GM23338 (cell line): ENCODE measurements around the gene ATXN7. TPM values are rescaled to one million over a fixed set of nuclear protein-coding genes. Genes with fewer than 3 reads are reported as not detected.

Experiments used
- ATAC-seq: fragments of 200-7000 bp; cut with Tn5 transposase; 3 replicates; pipeline ENCODE4 v1.9.1; 2020
- DNase-seq: peaks from one replicate; pipeline ENCODE4 v3.0.0-alpha.2; 2015; ENCODE audit warnings: low spot score
- H2AFZ ChIP-seq: fragments of 200-600 bp; sonication (generic); 2 replicates; pipeline ENCODE4 v1.8.0; 2016; ENCODE audit warnings: antibody characterized with exemption, mild to moderate bottlenecking, moderate library complexity
- H3F3A ChIP-seq: fragments of 200-600 bp; sonication (generic); replicated peaks from 2 replicates; pipeline ENCODE4 v1.8.0; 2017; ENCODE audit warnings: antibody characterized with exemption, mixed run types, low read depth
- H3K27ac ChIP-seq: fragments of 200-600 bp; sonication (generic); 2 replicates; pipeline ENCODE4 v1.6.1; 2016; ENCODE audit warnings: low read depth
- H3K27me3 ChIP-seq: fragments of 200-600 bp; sonication (generic); 2 replicates; pipeline ENCODE4 v1.8.0; 2016; ENCODE audit warnings: mild to moderate bottlenecking, mixed run types, moderate library complexity; ENCODE audit not compliant: insufficient read depth
- H3K36me3 ChIP-seq: fragments of 200-600 bp; sonication (generic); 2 replicates; pipeline ENCODE4 v1.8.0; 2016; ENCODE audit warnings: mild to moderate bottlenecking; ENCODE audit not compliant: insufficient read depth
- H3K4me1 ChIP-seq: fragments of 200-600 bp; sonication (generic); 2 replicates; pipeline ENCODE4 v1.8.0; 2016; ENCODE audit warnings: mild to moderate bottlenecking, moderate library complexity; ENCODE audit not compliant: insufficient read depth
- H3K4me2 ChIP-seq: fragments of 200-600 bp; sonication (generic); 2 replicates; pipeline ENCODE4 v1.7.1; 2017; ENCODE audit warnings: mixed run types
- H3K4me3 ChIP-seq: fragments of 200-600 bp; sonication (generic); 2 replicates; pipeline ENCODE4 v1.6.1; 2016; ENCODE audit warnings: mixed run types
- H3K79me2 ChIP-seq: fragments of 200-600 bp; sonication (generic); replicated peaks from 2 replicates; pipeline ENCODE4 v1.8.0; 2017; ENCODE audit warnings: mild to moderate bottlenecking; ENCODE audit not compliant: insufficient read depth
- H3K9me2 ChIP-seq: fragments of 200-600 bp; sonication (generic); 2 replicates; pipeline ENCODE4 v1.8.0; 2017; ENCODE audit not compliant: insufficient read depth
- H4K20me1 ChIP-seq: fragments of 200-600 bp; sonication (generic); replicated peaks from 2 replicates; pipeline ENCODE4 v1.8.0; 2017; ENCODE audit warnings: mild to moderate bottlenecking; ENCODE audit not compliant: insufficient read depth
- H3K27ac Mint-ChIP-seq: 2 replicates; pipeline ENCODE4 v1.8.0; 2020; ENCODE audit warnings: inconsistent platforms, mild to moderate bottlenecking, moderate library complexity, mixed read lengths
- H3K27me3 Mint-ChIP-seq: 3 replicates; pipeline ENCODE4 v1.8.0; 2022; ENCODE audit warnings: low read depth, mild to moderate bottlenecking, moderate library complexity, mixed read lengths, inconsistent platforms; ENCODE audit not compliant: insufficient read depth, poor library complexity
- H3K36me3 Mint-ChIP-seq: 3 replicates; pipeline ENCODE4 v1.8.0; 2021; ENCODE audit warnings: low read depth, mild to moderate bottlenecking, inconsistent platforms, moderate library complexity, mixed read lengths
- H3K4me1 Mint-ChIP-seq: 3 replicates; pipeline ENCODE4 v1.8.0; 2020; ENCODE audit warnings: mild to moderate bottlenecking, inconsistent platforms, mixed read lengths
- H3K4me3 Mint-ChIP-seq: 3 replicates; pipeline ENCODE4 v1.8.0; 2021; ENCODE audit warnings: moderate library complexity, mild to moderate bottlenecking, inconsistent platforms, mixed read lengths
- H3K9me3 Mint-ChIP-seq: 3 replicates; pipeline ENCODE4 v1.8.0; 2020; ENCODE audit warnings: moderate library complexity, mild to moderate bottlenecking, inconsistent platforms, mixed read lengths
- CREB1 ChIP-seq: fragments of 250-450 bp; sonication (Bioruptor Pico); IDR thresholded peaks from 2 replicates; pipeline ENCODE4 v1.5.0; 2020; ENCODE audit warnings: low read depth, mild to moderate bottlenecking, moderate library complexity
- NANOG ChIP-seq: IDR thresholded peaks from 2 replicates; pipeline ENCODE4 v1.6.1; 2016; ENCODE audit warnings: antibody characterized with exemption, borderline replicate concordance
- STAT1 ChIP-seq: IDR thresholded peaks from one replicate; pipeline ENCODE4 v1.6.1; 2016; ENCODE audit warnings: antibody characterized with exemption; ENCODE audit not compliant: unreplicated experiment
- ZNF114 ChIP-seq: fragments of 250-450 bp; sonication (Bioruptor Pico); IDR thresholded peaks from 2 replicates; pipeline ENCODE4 v1.5.0; 2020; ENCODE audit warnings: mild to moderate bottlenecking, moderate library complexity
- polyA plus RNA-seq: library from polyadenylated mRNA; unstranded; fragments of >200 nt; fragmentation: Nextera tagmentation; extraction: Ambion mirVana; gene quantifications from 2 replicates; pipeline ENCODE4 v1.2.1, GENCODE V29; 2016
- total RNA-seq: library from RNA; depleted of rRNA; stranded (reverse); fragments of >200 nt; shearing (Covaris generic); gene quantifications from 2 replicates; pipeline ENCODE4 v1.2.3, GENCODE V29; 2014
- TF ChIP-seq, protein P1 (sequence below), 2 experiments: fragments of 200-600 bp in 1 of 2; sonication (generic) in 1 of 2; conservative IDR thresholded peaks; 2 replicates each; pipeline versions ENCODE4 v1.5.1 to v1.6.1; 2016 to 2017; ENCODE audit warnings: antibody characterized with exemption in 2 of 2, low read depth in 2 of 2, mild to moderate bottlenecking in 2 of 2, moderate library complexity in 1 of 2
- TF ChIP-seq, protein P2 (sequence below): IDR thresholded peaks from one replicate; pipeline ENCODE4 v1.6.1; 2018; ENCODE audit warnings: antibody characterized with exemption; ENCODE audit not compliant: unreplicated experiment

ATXN7 gene
- total and polyA plus RNA-seq, 2 experiments from 2014 or later: 4.0 to 17.2 TPM

DNA sequence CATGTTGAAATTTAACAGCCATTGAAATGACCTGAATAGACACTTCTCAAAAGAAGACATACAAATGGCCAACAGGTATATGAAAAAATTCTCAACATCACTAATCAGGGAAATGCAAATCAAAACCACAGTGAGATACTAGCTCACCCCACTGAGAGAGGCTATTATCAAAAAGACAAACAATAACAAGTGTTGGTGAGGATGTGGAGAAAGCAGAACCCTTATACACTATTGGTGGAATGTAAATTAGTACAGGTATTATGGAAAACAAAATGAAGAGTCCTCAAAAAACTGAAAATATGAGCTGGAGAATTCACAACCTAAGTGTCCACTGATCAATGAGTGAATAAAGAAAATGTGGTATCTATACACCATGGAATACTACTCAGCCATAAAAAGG, 21.5 kb upstream of the ATXN7 start:
- peaks cover 3% of the 10 kb centered on the region; the same call in 1 of the 3 replicates for H3K9me3 Mint-ChIP-seq
- no peaks in the 10 kb centered on the region for H3K27me3 ChIP-seq
- H3K27me3 Mint-ChIP-seq: peaks cover 2% of the 10 kb centered on the region
- H3F3A ChIP-seq: no peaks in the 10 kb centered on the region
- no peaks in the 10 kb centered on the region for H3K36me3 ChIP-seq
- H3K4me1 ChIP-seq: peaks cover 1% of the 10 kb centered on the region
- TF ChIP-seq ZNF114 (CRISPR knock-in tag): no peak
- no peak for TF ChIP-seq STAT1
- no peak for TF ChIP-seq CREB1 (CRISPR knock-in tag)
- no peak for TF ChIP-seq NANOG
- TF ChIP-seq, protein P1, sequence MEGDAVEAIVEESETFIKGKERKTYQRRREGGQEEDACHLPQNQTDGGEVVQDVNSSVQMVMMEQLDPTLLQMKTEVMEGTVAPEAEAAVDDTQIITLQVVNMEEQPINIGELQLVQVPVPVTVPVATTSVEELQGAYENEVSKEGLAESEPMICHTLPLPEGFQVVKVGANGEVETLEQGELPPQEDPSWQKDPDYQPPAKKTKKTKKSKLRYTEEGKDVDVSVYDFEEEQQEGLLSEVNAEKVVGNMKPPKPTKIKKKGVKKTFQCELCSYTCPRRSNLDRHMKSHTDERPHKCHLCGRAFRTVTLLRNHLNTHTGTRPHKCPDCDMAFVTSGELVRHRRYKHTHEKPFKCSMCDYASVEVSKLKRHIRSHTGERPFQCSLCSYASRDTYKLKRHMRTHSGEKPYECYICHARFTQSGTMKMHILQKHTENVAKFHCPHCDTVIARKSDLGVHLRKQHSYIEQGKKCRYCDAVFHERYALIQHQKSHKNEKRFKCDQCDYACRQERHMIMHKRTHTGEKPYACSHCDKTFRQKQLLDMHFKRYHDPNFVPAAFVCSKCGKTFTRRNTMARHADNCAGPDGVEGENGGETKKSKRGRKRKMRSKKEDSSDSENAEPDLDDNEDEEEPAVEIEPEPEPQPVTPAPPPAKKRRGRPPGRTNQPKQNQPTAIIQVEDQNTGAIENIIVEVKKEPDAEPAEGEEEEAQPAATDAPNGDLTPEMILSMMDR (conservative IDR thresholded peaks at IDR 0.05; ENCODE audit: low read depth in 2 of 2): no peak
- no peaks in the 10 kb centered on the region for H3K9me2 ChIP-seq
- H3K79me2 ChIP-seq: peaks cover 19% of the 10 kb centered on the region
- ATAC-seq (no peak), DNase-seq (no peak)
- H3K4me3 ChIP-seq: no peak overlapping the region
- no peak overlapping the region for H3K4me2 ChIP-seq
- no peaks in the 10 kb centered on the region for H4K20me1 ChIP-seq
- H3K4me1 Mint-ChIP-seq: peaks cover 8% of the 10 kb centered on the region; the same call in 2 of the 3 replicates
- no peak overlapping the region for H2AFZ ChIP-seq
- no peak overlapping the region for H3K27ac Mint-ChIP-seq
- no peak overlapping the region for H3K27ac ChIP-seq
- H3K36me3 Mint-ChIP-seq: peaks cover 8% of the 10 kb centered on the region; the same call in 2 of the 3 replicates
- no peak overlapping the region for H3K4me3 Mint-ChIP-seq

DNA sequence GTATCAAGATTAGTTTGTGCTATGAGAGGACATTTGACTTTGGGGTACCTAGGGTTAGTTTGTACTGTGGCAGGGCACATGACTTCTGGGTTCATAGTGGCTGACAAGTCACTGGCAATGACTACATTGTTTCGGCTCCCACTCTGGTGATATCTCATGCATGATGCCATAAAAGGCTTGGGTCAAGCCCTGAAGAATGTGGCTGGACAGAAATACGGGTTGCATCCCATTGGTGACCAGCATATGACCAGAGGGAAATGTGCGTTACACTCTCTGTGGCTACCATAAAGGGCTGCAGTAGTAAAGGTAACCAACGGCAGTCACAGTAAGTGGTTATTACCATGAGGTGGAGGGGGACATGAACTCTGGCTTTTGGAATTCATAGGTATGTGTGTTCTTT, 18.5 kb upstream of the ATXN7 start:
- Mint-ChIP-seq H3K4me1 (peaks cover 33% of the 10 kb centered on the region), H3K36me3 (peaks cover 8% of the 10 kb centered on the region; the same call in 2 of the 3 replicates), H3K27me3 (peaks cover 2% of the 10 kb centered on the region), H3K4me3 (no peak overlapping the region), H3K9me3 (peaks cover 3% of the 10 kb centered on the region; the same call in 1 of the 3 replicates), H3K27ac (no peak overlapping the region)
- Histone ChIP-seq H2AFZ (no peak overlapping the region), H3K4me3 (no peak overlapping the region), H4K20me1 (no peaks in the 10 kb centered on the region), H3K27me3 (no peaks in the 10 kb centered on the region), H3F3A (no peaks in the 10 kb centered on the region), H3K4me2 (no peak overlapping the region), H3K36me3 (no peaks in the 10 kb centered on the region), H3K27ac (no peak overlapping the region), H3K79me2 (peaks cover 27% of the 10 kb centered on the region), H3K4me1 (peaks cover 23% of the 10 kb centered on the region), H3K9me2 (no peaks in the 10 kb centered on the region)
- TF ChIP-seq, protein P1 (conservative IDR thresholded peaks at IDR 0.05; ENCODE audit: low read depth in 2 of 2): no peak
- TF ChIP-seq, protein P2, sequence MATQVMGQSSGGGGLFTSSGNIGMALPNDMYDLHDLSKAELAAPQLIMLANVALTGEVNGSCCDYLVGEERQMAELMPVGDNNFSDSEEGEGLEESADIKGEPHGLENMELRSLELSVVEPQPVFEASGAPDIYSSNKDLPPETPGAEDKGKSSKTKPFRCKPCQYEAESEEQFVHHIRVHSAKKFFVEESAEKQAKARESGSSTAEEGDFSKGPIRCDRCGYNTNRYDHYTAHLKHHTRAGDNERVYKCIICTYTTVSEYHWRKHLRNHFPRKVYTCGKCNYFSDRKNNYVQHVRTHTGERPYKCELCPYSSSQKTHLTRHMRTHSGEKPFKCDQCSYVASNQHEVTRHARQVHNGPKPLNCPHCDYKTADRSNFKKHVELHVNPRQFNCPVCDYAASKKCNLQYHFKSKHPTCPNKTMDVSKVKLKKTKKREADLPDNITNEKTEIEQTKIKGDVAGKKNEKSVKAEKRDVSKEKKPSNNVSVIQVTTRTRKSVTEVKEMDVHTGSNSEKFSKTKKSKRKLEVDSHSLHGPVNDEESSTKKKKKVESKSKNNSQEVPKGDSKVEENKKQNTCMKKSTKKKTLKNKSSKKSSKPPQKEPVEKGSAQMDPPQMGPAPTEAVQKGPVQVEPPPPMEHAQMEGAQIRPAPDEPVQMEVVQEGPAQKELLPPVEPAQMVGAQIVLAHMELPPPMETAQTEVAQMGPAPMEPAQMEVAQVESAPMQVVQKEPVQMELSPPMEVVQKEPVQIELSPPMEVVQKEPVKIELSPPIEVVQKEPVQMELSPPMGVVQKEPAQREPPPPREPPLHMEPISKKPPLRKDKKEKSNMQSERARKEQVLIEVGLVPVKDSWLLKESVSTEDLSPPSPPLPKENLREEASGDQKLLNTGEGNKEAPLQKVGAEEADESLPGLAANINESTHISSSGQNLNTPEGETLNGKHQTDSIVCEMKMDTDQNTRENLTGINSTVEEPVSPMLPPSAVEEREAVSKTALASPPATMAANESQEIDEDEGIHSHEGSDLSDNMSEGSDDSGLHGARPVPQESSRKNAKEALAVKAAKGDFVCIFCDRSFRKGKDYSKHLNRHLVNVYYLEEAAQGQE: no peak
- ATAC-seq (no peak), DNase-seq (no peak)
